Liver (tissue), 9 donors: ENCODE results near the gene RBM33. TPM values are rescaled to one million over a fixed set of nuclear protein-coding genes. Genes with fewer than 3 reads are reported as not detected.

Experiments used
- DNase-seq: peaks from one replicate; pipeline ENCODE4 v3.0.0-alpha.2; 2017; ENCODE audit warnings: low spot score
- H3K27ac ChIP-seq, 2 donors: one replicate each; pipeline ENCODE4 v1.7.0; 2013; ENCODE audit warnings: inconsistent platforms in 2 of 2, low read length in 2 of 2, control low read depth in 1 of 2, low read depth in 1 of 2, mild to moderate bottlenecking in 1 of 2
- H3K27me3 ChIP-seq, 4 donors: one replicate each; pipeline versions ENCODE4 v1.6.1 to v1.7.0; 2013; ENCODE audit warnings: low read length in 3 of 4, inconsistent platforms in 1 of 4, mild to moderate bottlenecking in 1 of 4, moderate library complexity in 1 of 4; ENCODE audit not compliant: control insufficient read depth in 4 of 4, insufficient read depth in 4 of 4
- H3K36me3 ChIP-seq, 4 donors: one replicate each; pipeline versions ENCODE4 v1.6.1 to v1.7.0; 2013; ENCODE audit warnings: low read length in 3 of 4, mild to moderate bottlenecking in 3 of 4, low read depth in 1 of 4, moderate library complexity in 1 of 4; ENCODE audit not compliant: control insufficient read depth in 4 of 4, insufficient read depth in 3 of 4
- H3K4me1 ChIP-seq, 4 donors: one replicate each; pipeline versions ENCODE4 v1.6.1 to v1.7.0; 2013; ENCODE audit warnings: low read length in 3 of 4, mild to moderate bottlenecking in 3 of 4, moderate library complexity in 1 of 4; ENCODE audit not compliant: control insufficient read depth in 4 of 4, insufficient read depth in 4 of 4
- H3K4me3 ChIP-seq, 3 donors: one replicate each; pipeline versions ENCODE4 v1.6.1 to v1.7.0; 2013; ENCODE audit warnings: low read length in 3 of 3, control low read depth in 1 of 3, low read depth in 1 of 3, mild to moderate bottlenecking in 1 of 3
- H3K9ac ChIP-seq, 2 donors: one replicate each; pipeline ENCODE4 v1.7.0; 2013; ENCODE audit warnings: low read length in 2 of 2, mild to moderate bottlenecking in 2 of 2, moderate library complexity in 2 of 2, control low read depth in 1 of 2, low read depth in 1 of 2
- H3K9me3 ChIP-seq, 4 donors: one replicate each; pipeline versions ENCODE4 v1.6.1 to v1.7.0; 2013; ENCODE audit warnings: low read length in 3 of 4; ENCODE audit not compliant: control insufficient read depth in 4 of 4
- ATF3 ChIP-seq: IDR thresholded peaks from 2 replicates; pipeline ENCODE4 v1.6.1; 2016; ENCODE audit warnings: antibody characterized with exemption
- EGR1 ChIP-seq, 2 donors: IDR thresholded peaks; 2 replicates each; pipeline ENCODE4 v1.6.1; 2016 to 2018; ENCODE audit warnings: antibody characterized with exemption in 2 of 2, low read depth in 2 of 2
- FOXA1 ChIP-seq: IDR thresholded peaks from 2 replicates; pipeline ENCODE4 v1.6.1; 2016; ENCODE audit warnings: antibody characterized with exemption
- GABPA ChIP-seq, 2 donors: IDR thresholded peaks in 1 of 2; conservative IDR thresholded peaks in 1 of 2; 2 replicates each; pipeline ENCODE4 v1.6.1; 2016; ENCODE audit warnings: antibody characterized with exemption in 2 of 2, mild to moderate bottlenecking in 1 of 2, moderate library complexity in 1 of 2
- HNF4A ChIP-seq, 2 donors: conservative IDR thresholded peaks; 2 replicates each; pipeline ENCODE4 v1.6.1; 2016; ENCODE audit warnings: antibody characterized with exemption in 2 of 2, mild to moderate bottlenecking in 2 of 2
- HNF4G ChIP-seq: IDR thresholded peaks from 2 replicates; pipeline ENCODE4 v1.6.1; 2016; ENCODE audit warnings: antibody characterized with exemption
- JUND ChIP-seq, 2 donors: IDR thresholded peaks; 2 replicates each; pipeline ENCODE4 v1.6.1; 2016; ENCODE audit warnings: antibody characterized with exemption in 2 of 2
- NR2F2 ChIP-seq: IDR thresholded peaks from 2 replicates; pipeline ENCODE4 v1.6.1; 2016; ENCODE audit warnings: antibody characterized with exemption
- RAD21 ChIP-seq, 2 donors: IDR thresholded peaks; 2 replicates each; pipeline ENCODE4 v1.6.1; 2016; ENCODE audit warnings: antibody characterized with exemption in 2 of 2, mild to moderate bottlenecking in 2 of 2
- REST ChIP-seq: IDR thresholded peaks from 2 replicates; pipeline ENCODE4 v1.6.1; 2016; ENCODE audit warnings: antibody characterized with exemption, mild to moderate bottlenecking
- RXRA ChIP-seq, 2 donors: IDR thresholded peaks; 2 replicates each; pipeline ENCODE4 v1.6.1; 2017 to 2018; ENCODE audit warnings: antibody characterized with exemption in 2 of 2, mild to moderate bottlenecking in 1 of 2
- TAF1 ChIP-seq: conservative IDR thresholded peaks from 2 replicates; pipeline ENCODE4 v1.6.1; 2016; ENCODE audit warnings: antibody characterized with exemption, mild to moderate bottlenecking
- YY1 ChIP-seq: IDR thresholded peaks from 2 replicates; pipeline ENCODE4 v1.6.1; 2016; ENCODE audit warnings: antibody characterized with exemption, mild to moderate bottlenecking
- ZBTB33 ChIP-seq: IDR thresholded peaks from 2 replicates; pipeline ENCODE4 v1.6.1; 2016; ENCODE audit warnings: antibody characterized with exemption
- WGBS: extraction: QIAGEN DNeasy Blood & Tissue Kit; methylation state at CpG from one replicate; pipeline ENCODE4 v1.1.7; 2013; 5-methylcytosine and 5-hydroxymethylcytosine counted together
- polyA plus RNA-seq, 2 donors: library from polyadenylated mRNA; stranded (reverse) in 1 of 2; unstranded in 1 of 2; fragments of 200-250 nt in 1 of 2; fragments of >200 nt in 1 of 2; fragmentation: Nextera tagmentation in 1 of 2; extraction: Ambion mirVana in 1 of 2; gene quantifications; one replicate each; pipeline versions ENCODE4 v1.2.1 to v1.2.3, GENCODE V29; 2013 to 2015
- total RNA-seq, 2 donors: library from RNA; depleted of rRNA; stranded (reverse); fragments of >200 nt; gene quantifications; one replicate each; pipeline ENCODE4 v1.2.3, GENCODE V29; 2014
- TF ChIP-seq, protein P1 (sequence below): fragments of 150-350 bp; IDR thresholded peaks from 2 replicates; pipeline ENCODE4 v1.5.1; 2017; ENCODE audit warnings: improper control_type of control experiment, low read depth, low read length; ENCODE audit not compliant: missing input control
- TF ChIP-seq, protein P2 (sequence below): IDR thresholded peaks from 2 replicates; pipeline ENCODE4 v1.6.1; 2016; ENCODE audit warnings: antibody characterized with exemption
- donor health status: healthy.
- donor health status: healthy.
- donor health status: healthy.
- donor health status: healthy.
- donor health status: healthy.

The RBM33 gene
- total and polyA plus RNA-seq, 4 donors, result 7.8 to 48.9 (median 28.2) TPM

DNA sequence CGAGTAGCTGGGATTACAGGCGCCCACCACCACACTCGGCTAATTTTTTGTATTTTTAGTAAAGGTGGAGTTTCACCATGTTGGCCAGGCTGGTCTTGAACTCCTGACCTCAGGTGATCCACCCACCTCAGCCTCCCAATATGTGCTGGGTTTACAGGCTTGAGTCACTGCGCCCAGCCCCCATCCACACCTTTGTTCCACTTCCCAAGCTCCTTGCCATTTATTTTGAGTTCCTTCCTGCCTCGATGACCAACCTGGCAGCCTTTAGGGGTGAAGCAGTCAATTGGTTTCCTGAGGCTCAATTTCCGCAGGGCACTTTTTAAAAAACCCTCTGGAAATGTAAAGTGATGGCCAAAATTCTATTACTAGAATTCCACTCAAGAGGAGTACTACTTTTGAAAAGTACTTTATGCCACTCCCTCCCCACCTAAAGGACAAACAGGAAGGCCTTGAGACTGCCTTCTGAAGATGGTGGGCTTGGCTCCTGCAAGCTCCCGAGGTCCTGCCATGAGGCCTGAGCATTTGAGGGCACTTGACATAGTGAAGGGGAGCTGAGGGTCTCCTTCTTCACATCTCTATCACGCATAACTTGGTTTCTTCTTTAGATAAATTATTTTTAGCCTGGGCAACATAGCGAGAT is 32.5 kb upstream of the RBM33 start:
- WGBS, result 93% methylated on average over 9 of the region's 9 CpGs
- Histone ChIP-seq H3K9ac (no peak overlapping the region), H3K4me3 (no peak overlapping the region), H3K9me3 (no peaks in the 10 kb centered on the region), H3K27ac (no peak overlapping the region), H3K4me1 (no peaks in the 10 kb centered on the region), H3K36me3 (no peaks in the 10 kb centered on the region), H3K27me3 (no peaks in the 10 kb centered on the region)
- TF ChIP-seq YY1 (no peak), HNF4A (conservative IDR thresholded peaks at IDR 0.05) (no peak), RAD21 (IDR thresholded peaks at IDR 0.05) (no peak), REST (no peak), JUND (IDR thresholded peaks at IDR 0.05) (no peak), RXRA (IDR thresholded peaks at IDR 0.05) (no peak), GABPA (IDR thresholded peaks at IDR 0.05 in 1 of 2, conservative IDR thresholded peaks at IDR 0.05 in 1 of 2) (no peak), HNF4G (no peak), ATF3 (no peak), FOXA1 (no peak), NR2F2 (no peak), EGR1 (IDR thresholded peaks at IDR 0.05; ENCODE audit: low read depth in 2 of 2) (no peak), ZBTB33 (no peak), TAF1 (no peak)
- TF ChIP-seq, protein P1, sequence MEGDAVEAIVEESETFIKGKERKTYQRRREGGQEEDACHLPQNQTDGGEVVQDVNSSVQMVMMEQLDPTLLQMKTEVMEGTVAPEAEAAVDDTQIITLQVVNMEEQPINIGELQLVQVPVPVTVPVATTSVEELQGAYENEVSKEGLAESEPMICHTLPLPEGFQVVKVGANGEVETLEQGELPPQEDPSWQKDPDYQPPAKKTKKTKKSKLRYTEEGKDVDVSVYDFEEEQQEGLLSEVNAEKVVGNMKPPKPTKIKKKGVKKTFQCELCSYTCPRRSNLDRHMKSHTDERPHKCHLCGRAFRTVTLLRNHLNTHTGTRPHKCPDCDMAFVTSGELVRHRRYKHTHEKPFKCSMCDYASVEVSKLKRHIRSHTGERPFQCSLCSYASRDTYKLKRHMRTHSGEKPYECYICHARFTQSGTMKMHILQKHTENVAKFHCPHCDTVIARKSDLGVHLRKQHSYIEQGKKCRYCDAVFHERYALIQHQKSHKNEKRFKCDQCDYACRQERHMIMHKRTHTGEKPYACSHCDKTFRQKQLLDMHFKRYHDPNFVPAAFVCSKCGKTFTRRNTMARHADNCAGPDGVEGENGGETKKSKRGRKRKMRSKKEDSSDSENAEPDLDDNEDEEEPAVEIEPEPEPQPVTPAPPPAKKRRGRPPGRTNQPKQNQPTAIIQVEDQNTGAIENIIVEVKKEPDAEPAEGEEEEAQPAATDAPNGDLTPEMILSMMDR, result no peak
- TF ChIP-seq, protein P2, sequence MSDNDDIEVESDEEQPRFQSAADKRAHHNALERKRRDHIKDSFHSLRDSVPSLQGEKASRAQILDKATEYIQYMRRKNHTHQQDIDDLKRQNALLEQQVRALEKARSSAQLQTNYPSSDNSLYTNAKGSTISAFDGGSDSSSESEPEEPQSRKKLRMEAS, result no peak
- no peak for DNase-seq
